Stimulated activated CD4-positive, alpha-beta T cell treated with anti-CD3 and anti-CD28 coated beads, Interleukin-1b, Interleukin-23, amount 100 ng/mL, for 24 hours (primary cell): ENCODE results near the gene DPH2.

Experiments used
- DNase-seq, 4 experiments: peaks; one replicate each; pipeline ENCODE4 v3.0.0-alpha.2; 2020; ENCODE audit warnings: low read depth in 4 of 4, low spot score in 1 of 4

DPH2 gene, protein sequence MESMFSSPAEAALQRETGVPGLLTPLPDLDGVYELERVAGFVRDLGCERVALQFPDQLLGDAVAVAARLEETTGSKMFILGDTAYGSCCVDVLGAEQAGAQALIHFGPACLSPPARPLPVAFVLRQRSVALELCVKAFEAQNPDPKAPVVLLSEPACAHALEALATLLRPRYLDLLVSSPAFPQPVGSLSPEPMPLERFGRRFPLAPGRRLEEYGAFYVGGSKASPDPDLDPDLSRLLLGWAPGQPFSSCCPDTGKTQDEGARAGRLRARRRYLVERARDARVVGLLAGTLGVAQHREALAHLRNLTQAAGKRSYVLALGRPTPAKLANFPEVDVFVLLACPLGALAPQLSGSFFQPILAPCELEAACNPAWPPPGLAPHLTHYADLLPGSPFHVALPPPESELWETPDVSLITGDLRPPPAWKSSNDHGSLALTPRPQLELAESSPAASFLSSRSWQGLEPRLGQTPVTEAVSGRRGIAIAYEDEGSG

DNA sequence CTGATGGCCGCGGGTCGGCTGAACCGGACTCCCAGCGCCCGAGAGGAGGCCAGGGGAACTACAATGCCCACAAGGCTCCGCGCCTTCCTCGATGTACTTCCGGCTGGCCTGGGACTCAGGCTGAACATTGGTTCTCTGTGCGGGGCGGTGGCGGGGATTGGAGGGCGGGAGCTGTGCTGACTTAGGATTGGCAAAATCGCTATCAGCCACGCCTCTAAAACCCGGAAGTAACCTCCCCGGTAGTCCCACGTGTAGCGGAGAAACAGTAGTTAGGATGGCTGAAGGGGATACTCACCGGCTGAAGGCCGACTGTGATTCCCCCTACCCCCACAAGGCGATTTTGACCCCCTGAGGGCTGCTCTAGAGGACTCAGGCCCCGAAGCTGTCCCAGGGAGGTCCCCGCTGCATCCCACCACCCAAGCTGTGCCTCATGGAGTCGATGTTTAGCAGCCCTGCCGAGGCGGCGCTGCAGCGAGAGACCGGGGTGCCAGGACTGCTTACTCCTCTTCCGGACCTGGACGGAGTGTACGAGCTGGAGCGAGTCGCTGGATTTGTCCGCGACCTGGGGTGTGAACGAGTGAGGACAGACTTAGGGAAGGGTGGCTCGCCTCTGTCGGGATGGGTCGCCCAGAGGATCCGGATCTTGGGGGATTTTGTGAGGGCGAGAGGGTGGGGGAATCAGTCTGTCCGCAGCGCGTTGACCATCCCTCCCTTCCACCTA, at the start of gene DPH2:
DPH2 (plus strand) TSS at position 265 of the 721 bp plus-strand sequence; CDS start at position 431, 166 bp downstream.
- DNase-seq: peak; percentile 84 to 98 (median 94)

DNA sequence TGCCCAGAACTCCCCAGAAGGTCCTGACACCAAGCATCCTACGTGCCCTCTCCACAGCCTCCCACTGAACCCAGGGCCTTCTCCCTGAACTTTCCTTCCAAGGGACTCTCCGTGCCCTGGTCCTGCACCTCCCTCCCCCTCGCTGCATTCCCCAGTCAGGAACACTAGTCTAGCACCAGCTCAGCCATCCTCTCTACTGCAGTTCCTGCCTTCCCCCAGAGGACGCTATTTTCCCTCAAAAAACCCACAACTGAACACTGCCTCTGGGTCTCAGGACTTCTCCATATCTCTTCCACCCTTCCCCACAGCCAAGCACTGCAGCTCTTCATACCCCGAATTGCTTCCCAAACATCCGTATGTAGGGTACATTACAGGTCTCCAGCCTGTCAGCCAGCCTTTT, 48.8 kb upstream of the DPH2 start:
- no peak for DNase-seq

DNA sequence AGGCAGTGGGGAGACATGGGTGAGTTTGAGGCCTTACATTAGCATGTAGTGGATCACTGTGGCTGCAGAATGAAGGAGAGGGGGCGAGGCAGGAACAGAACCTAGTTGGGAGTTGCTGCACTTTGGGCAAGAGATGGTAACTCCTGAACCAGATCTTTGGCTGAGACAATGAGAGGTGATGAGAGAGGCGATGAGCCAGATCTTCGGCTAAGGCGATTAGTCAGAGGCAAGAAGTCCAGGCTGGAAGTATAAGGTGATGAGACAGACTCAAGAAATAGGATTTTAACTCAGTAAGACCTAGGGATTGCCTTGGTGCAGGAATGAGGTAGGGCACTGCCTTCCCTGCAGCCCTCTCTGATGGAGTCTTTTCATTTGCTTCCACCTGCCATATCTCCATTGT, 45.3 kb upstream of the DPH2 start:
- DNase-seq: no peak

DNA sequence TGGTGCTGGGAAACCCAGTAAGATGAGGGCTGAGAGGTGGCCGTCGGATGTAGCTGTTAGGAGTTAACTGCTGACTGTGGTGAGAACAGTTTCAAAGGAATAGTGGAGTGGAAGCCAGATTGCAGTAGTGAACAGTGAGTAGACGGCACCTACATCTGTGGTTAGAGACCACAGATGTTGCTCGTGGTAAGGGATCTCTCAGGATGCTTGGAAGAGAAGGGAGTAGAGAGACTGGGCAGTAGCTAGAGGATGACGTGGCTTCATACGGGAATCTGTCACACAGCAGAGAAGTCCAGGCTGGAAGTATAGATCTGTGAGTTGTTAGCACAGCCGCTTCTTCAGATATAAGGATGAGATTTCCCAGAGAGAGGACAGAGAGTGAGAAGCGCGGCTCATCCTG, 44.0 kb upstream of the DPH2 start:
- no peak for DNase-seq

DNA sequence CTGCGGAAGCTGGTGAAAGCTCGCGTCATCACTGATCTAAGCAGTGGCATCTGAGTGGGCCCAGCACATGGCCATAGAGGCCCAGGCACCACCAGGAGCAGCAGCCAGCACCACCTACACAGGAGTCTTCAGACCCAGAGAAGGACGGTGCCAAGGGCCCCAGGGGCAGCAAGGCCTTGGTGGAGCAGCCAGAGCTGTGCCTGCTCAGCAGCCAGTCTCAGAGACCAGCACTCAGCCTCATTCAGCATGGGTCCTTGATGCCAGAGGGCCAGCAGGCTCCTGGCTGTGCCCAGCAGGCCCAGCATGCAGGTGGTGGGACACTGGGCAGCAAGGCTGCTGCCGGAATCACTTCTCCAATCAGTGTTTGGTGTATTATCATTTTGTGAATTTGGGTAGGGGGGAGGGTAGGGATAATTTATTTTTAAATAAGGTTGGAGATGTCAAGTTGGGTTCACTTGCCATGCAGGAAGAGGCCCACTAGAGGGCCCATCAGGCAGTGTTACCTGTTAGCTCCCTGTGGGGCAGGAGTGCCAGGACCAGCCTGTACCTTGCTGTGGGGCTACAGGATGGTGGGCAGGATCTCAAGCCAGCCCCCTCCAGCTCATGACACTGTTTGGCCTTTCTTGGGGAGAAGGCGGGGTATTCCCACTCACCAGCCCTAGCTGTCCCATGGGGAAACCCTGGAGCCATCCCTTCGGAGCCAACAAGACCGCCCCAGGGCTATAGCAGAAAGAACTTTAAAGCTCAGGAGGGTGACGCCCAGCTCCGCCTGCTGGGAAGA, 39.5 kb upstream of the DPH2 start:
- no peak for DNase-seq

DNA sequence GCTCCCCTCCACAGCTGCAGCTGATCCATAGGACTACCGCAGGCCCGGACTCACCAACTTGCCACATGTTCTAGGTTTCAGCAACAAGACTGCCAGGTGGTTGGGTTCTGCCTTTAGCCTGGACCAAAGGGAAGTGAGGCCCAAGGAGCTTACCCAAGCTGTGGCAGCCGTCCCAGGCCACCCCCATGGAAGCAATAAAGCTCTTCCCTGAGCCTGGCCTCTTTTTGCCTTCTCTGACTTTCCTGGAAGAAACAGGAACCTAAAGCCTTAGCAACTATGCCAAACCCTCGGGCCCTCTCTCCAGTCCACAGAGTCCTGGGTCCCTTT, 38.9 kb upstream of the DPH2 start:
- DNase-seq: no peak

DNA sequence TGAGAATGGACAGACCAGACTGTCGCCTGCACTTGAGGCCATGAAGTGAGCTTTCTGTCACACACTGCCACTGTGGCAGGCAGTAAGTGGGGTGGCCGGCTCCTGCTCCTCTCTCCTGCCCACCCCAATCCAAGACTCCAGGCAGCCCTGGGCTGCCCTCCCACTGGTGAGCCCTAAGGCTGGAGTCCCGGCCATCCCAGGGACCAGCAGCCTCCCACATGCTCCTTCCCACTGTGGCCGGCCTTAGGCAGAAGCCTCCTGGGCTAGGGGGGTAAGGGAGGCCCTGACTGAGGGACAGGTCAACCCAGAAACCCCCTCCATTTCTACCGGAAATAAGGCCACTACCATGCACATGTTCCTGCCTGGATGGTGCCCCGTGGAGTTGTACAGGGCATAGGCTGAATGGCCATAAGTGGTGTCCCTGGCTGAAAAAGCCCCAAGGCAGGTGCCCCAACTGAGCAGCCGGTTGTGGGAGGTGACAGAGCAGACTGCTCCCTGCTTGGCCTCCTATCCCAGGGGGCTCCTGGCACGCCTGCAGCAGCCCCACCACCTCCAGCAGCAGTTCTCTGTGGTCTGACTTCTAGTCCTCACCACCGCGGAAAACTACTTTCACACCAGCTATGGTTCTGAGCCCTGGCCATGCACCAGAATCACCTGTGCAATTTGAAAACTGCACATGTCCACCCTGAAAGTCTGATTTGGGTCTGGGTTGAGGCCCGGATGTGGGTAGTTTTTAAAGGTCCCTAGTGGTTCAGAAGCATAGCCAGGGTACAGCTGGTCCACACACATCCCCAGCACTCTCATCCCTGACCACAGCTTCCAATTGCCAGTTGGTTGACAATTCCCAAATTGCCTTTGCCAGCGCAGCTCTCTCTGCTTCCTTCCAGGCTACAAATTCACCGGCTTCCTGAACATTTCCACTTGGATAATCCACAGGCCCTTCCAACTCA, 37.8 kb upstream of the DPH2 start:
- DNase-seq: no peak

DNA sequence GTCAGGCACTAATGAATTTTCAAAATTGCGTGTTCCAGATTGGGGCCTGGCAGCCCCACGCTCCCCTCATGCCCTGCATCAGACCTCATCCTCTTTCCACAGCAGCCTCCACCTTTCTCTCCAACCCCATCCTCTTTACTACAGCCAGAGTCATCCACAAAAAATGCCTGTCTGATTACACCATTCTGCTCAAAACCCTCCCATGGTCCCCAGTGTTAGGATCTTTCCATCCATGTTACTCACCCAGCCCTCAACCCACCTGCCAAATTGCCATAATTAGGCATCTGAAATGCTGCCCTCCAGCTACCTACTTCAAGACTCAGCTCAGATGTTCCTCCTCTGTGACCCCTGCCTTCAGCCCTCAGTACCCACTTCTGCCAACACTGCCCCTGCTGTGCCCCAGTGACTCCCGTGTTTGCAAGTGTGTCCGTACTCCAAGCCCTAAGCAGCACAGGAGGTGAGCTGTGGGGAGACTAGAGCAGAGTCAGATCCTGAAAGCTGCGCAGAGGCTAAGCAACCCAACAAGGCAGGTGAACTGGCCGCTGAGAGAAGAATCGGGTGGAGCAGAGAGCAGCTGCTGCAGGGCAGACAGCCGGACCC, 36.9 kb upstream of the DPH2 start:
- no peak for DNase-seq

DNA sequence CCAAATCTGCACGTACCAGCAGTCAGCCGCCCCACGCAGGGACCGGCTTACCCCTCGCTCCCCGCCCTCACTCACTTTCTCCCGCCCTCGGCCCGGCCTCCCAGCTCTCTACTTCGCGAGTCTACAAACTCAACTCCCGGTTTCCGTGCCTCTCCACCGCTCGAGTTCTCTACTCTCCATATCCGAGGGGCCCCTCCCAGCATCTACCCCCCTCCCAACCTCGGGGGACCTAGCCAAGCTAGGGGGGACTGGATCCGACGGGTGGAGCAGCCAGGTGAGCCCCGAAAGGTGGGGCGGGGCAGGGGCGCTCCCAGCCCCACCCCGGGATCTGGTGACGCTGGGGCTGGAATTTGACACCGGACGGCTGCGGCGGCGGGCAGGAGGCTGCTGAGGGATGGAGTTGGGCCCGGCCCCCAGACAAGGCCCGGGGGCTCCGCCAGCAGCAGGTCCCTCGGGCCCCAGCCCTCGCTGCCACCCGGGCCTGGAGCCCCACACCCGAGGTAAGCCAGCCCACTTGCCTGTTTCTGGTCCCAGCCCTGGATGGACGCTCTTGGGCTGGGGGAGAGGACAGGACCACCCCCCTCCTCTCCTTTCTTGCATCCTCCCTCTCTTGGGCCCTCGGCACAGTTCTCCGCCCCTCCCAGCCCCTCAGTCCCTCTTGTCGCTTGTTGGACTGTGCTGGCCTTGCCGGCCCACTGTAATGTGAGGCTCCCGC, 36.3 kb upstream of the DPH2 start, which contains the start of gene ARTN:
ARTN (plus strand) TSS at position 416 of the 715 bp plus-strand sequence. CDS start 1,856 bp downstream, outside the sequence.
- no peak for DNase-seq

DNA sequence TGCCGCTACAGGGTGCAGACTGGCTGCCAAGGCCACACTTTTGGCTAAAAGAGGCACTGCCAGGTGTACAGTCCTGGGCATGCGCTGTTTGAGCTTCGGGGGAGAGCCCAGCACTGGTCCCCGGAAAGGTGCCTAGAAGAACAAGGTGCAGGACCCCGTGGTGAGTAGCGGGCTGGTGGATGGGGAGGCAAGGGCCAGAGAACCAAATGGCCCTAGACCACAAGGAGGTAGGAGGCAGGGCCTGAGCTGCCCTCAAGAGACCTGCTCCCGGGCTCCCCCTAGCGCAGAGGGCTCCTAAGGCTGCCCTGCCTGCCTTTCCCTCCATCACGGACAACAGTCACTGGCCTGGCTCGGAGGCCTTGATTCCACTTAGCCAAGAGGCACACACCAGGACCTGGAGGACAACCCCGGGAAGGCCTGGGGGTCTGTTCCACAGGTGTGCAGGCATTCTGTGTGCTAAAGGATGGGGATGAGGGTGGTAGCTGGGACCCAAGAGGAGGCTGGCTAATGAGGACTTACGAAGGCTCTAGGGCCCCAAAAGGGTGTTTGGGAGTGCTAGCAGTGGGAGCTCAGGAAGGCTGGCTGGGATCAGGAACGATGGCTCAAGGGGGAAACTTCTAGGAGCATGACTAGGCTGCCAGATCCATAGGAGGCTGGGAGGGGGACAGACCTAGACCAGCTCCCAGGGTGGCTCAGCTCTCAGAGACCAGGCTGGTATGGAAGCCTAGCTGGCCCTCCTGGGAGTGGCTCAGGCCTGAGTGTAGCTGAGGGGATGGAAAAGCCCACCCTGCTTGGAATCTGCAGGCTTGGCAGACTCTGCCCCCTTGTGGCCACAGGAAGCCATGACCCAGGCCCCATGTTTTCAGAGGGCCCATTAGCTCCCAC, 35.5 kb upstream of the DPH2 start:
- peak in 2 of 4 experiments; percentile 18 to 30 for DNase-seq

DNA sequence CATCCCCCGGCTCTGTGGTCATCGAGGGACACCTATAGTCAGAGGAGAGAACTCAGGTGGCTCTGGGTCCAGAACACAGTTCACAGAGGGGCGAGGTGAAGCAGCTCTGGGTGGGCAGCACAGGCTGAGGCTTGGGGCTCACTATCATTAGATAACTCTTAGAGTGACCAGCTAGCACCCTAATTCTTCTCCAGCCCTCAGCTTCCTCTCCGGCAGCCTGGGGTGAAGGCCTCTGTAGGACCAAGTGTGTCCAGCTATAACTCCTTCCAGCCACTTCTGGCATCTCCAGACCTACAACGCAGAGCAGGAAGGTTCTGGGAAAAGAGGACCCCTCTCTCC, 34.9 kb upstream of the DPH2 start:
- DNase-seq: no peak

DNA sequence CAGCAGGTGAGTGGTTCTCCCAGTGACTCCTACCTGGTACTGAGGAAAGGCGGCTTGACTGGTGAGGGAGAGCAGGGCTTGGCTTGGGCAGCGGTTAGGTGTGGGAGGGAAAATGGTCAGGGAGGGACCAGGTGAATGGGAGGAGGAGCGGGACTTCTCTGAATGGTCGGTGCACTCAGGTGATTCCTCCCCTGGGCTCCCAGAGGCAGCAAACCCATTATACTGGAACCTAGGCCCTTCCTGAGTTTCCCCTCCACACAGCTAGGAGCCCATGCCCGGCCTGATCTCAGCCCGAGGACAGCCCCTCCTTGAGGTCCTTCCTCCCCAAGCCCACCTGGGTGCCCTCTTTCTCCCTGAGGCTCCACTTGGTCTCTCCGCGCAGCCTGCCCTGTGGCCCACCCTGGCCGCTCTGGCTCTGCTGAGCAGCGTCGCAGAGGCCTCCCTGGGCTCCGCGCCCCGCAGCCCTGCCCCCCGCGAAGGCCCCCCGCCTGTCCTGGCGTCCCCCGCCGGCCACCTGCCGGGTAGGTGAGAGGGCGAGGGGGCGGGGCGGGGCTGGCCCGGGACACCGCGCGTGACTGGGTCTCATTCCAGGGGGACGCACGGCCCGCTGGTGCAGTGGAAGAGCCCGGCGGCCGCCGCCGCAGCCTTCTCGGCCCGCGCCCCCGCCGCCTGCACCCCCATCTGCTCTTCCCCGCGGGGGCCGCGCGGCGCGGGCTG, 33.9 kb upstream of the DPH2 start:
- no peak for DNase-seq

DNA sequence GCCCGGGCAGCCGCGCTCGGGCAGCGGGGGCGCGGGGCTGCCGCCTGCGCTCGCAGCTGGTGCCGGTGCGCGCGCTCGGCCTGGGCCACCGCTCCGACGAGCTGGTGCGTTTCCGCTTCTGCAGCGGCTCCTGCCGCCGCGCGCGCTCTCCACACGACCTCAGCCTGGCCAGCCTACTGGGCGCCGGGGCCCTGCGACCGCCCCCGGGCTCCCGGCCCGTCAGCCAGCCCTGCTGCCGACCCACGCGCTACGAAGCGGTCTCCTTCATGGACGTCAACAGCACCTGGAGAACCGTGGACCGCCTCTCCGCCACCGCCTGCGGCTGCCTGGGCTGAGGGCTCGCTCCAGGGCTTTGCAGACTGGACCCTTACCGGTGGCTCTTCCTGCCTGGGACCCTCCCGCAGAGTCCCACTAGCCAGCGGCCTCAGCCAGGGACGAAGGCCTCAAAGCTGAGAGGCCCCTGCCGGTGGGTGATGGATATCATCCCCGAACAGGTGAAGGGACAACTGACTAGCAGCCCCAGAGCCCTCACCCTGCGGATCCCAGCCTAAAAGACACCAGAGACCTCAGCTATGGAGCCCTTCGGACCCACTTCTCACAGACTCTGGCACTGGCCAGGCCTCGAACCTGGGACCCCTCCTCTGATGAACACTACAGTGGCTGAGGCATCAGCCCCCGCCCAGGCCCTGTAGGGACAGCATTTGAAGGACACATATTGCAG, 33.2 kb upstream of the DPH2 start:
- DNase-seq: no peak

DNA sequence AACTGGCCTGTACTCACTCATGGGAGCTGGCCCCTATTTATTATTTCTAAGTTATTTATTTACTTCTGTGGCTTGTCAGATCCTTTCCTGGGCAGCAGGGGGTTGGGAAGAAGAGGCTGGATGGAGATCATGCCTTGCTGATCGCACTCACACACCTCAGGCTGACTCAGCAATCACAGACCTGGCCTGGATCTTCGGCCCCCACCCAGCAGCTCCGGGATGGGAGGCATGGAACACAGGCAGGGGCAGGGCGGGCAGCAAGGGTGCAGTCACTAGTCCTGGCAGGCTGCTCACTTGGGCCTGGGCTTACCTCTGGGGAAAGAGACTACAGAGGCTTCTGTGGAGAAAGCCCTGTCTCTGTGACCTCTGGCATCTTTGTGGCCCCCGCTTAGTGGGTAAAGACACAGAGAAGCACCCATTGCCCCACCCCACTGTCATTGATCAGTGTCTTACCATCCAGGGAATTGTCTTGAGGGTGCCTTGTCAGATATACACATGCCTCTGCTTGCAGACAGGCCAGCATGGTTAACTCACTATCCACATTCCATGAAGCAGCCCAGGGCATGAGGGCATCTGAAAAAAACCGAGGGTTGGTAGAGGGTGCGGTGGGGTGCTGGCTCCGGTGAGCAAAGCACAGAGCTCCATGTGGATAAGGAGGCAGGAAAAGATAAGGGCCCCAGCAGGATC, 32.5 kb upstream of the DPH2 start:
- no peak for DNase-seq

DNA sequence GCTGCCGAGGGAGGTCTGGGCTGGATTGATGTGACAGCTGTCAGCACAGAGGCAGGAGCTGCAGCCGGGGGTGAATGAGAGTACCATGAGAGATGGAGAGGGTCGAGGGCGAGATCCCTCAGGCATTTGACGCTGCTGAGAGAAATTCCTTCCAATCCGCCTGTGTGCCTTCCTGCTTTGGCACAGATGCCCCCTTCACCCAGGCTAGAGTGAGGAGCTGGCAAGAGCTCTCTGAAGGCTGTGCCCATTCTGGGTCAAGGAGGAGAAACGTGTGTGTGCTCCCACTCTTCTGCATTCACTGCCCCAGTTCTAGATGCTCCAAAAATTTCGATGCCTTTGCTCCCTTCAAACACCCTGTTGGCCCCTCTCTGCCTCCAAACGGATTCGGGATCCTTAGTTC, 31.4 kb upstream of the DPH2 start:
- no peak for DNase-seq

DNA sequence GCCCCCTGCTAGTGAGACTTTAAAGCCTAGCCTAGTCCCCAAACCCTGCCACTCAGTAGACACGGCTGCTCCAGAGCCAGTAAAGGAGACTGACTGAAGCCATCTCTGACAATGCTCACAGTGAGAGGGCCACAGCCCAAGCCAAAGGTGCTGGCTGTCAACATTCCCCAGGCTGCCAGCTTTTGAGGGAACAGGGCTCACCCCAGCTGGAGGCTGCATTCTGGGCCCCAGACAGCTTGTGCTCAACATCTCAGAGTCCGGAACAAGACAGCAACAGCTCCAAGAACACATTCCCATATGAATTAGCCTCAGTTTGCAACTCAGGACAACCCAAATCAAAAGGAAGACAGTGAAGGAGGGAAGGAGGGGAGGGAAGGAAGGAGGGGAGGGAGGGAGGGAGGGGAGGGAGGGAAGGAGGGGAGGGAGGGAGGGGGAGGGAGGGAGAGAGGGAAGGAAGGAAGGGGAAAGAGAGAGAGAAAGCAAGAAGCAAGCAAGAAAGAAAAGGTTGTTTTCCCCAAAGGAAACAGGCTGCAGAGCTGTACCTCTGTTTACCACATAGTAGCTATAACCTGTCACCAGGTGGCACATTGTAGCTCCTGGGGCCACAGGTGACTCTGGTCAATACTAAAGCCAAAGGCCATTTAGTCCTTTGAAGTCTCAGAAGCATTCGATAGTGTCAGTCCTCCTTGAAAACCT, 30.8 kb upstream of the DPH2 start:
- DNase-seq: no peak
